Neural progenitor cell (in vitro differentiated cells): ENCODE results near the gene TAS1R1. TPM values are rescaled to one million over a fixed set of nuclear protein-coding genes. Genes with fewer than 3 reads are reported as not detected.
A peak's percentile ranks its signal among the peaks of the same experiment; 100 is the strongest.

Experiments
- DNase-seq: peaks from one replicate; pipeline ENCODE4 v3.0.0-alpha.2; 2016; ENCODE audit warnings: low spot score
- H2AFZ ChIP-seq: fragments of 200-600 bp; sonication (generic); replicated peaks from 2 replicates; pipeline ENCODE4 v1.6.1; 2016; ENCODE audit warnings: antibody characterized with exemption
- H3F3A ChIP-seq: fragments of 200-600 bp; sonication (generic); 2 replicates; pipeline ENCODE4 v1.6.1; 2016; ENCODE audit warnings: antibody characterized with exemption, low read depth
- H3K27ac ChIP-seq: fragments of 200-600 bp; sonication (generic); 2 replicates; pipeline ENCODE4 v1.5.1; 2016; ENCODE audit warnings: mild to moderate bottlenecking
- H3K27me3 ChIP-seq: fragments of 200-600 bp; sonication (generic); 2 replicates; pipeline ENCODE4 v1.6.1; 2016; ENCODE audit warnings: mild to moderate bottlenecking, moderate library complexity
- H3K36me3 ChIP-seq: fragments of 200-600 bp; sonication (generic); 2 replicates; pipeline ENCODE4 v1.5.1; 2016
- H3K4me1 ChIP-seq: fragments of 200-600 bp; sonication (generic); 2 replicates; pipeline ENCODE4 v1.6.1; 2016; ENCODE audit warnings: mixed run types
- H3K4me2 ChIP-seq: fragments of 200-600 bp; sonication (generic); 2 replicates; pipeline ENCODE4 v1.6.1; 2016
- H3K4me3 ChIP-seq: fragments of 200-600 bp; sonication (generic); 2 replicates; pipeline ENCODE4 v1.5.1; 2016
- H3K79me2 ChIP-seq: fragments of 200-600 bp; sonication (generic); 2 replicates; pipeline ENCODE4 v1.6.1; 2016; ENCODE audit warnings: low read depth
- H3K9ac ChIP-seq: fragments of 200-600 bp; sonication (generic); 2 replicates; pipeline ENCODE4 v1.6.1; 2016
- H3K9me3 ChIP-seq: fragments of 200-600 bp; sonication (generic); 2 replicates; pipeline ENCODE4 v1.5.1; 2016; ENCODE audit warnings: low read depth
- H4K20me1 ChIP-seq: fragments of 200-600 bp; sonication (generic); 2 replicates; pipeline ENCODE4 v1.6.1; 2016; ENCODE audit warnings: low read depth
- H3K27ac Mint-ChIP-seq: 3 replicates; pipeline ENCODE4 v1.8.0; 2021; ENCODE audit warnings: mixed read lengths
- H3K27me3 Mint-ChIP-seq: 2 replicates; pipeline ENCODE4 v1.8.0; 2022; ENCODE audit warnings: low read depth, mild to moderate bottlenecking, inconsistent platforms, moderate library complexity, mixed read lengths; ENCODE audit not compliant: insufficient read depth
- H3K36me3 Mint-ChIP-seq: 3 replicates; pipeline ENCODE4 v1.8.0; 2021; ENCODE audit warnings: mixed read lengths
- H3K4me1 Mint-ChIP-seq: 3 replicates; pipeline ENCODE4 v1.8.0; 2021; ENCODE audit warnings: mixed read lengths
- H3K4me3 Mint-ChIP-seq: 3 replicates; pipeline ENCODE4 v1.8.0; 2021; ENCODE audit warnings: mild to moderate bottlenecking, moderate library complexity, mixed read lengths
- H3K9me3 Mint-ChIP-seq: 3 replicates; pipeline ENCODE4 v1.8.0; 2020; ENCODE audit warnings: mixed read lengths
- EZH2 ChIP-seq: fragments of 200-600 bp; sonication (generic); IDR thresholded peaks from 2 replicates; pipeline ENCODE4 v1.6.1; 2017; ENCODE audit warnings: antibody characterized with exemption, mild to moderate bottlenecking, moderate library complexity
- EZH2phosphoT487 ChIP-seq: fragments of 200-600 bp; sonication (generic); IDR thresholded peaks from 2 replicates; pipeline ENCODE4 v1.6.1; 2017; ENCODE audit warnings: antibody characterized with exemption
- total RNA-seq: library from RNA; depleted of rRNA; stranded (reverse); fragments of >200 nt; gene quantifications from 2 replicates; pipeline ENCODE4 v1.2.3, GENCODE V29; 2015; ENCODE audit warnings: low replicate concordance
- TF ChIP-seq, protein P1 (sequence below): fragments of 200-600 bp; sonication (generic); IDR thresholded peaks from 2 replicates; pipeline ENCODE4 v1.5.1; 2017; ENCODE audit warnings: antibody characterized with exemption, mild to moderate bottlenecking

Gene TAS1R1
- total RNA-seq, 1 donor from 2014 or later: not detected

DNA sequence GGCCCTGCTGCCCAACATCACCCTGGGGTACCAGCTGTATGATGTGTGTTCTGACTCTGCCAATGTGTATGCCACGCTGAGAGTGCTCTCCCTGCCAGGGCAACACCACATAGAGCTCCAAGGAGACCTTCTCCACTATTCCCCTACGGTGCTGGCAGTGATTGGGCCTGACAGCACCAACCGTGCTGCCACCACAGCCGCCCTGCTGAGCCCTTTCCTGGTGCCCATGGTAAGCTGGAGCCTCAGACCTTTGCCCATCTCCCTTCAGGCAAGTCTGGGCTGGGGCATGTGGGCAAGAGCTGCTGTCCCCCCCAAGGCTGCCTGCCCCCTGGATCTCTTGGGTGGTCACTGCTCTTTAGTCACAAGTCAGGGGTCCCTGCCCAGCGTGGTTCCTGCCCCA is 15.9 kb downstream of the TAS1R1 start:
- Histone ChIP-seq H3K27me3 (peaks cover 3% of the 10 kb centered on the region), H3K36me3 (no peaks in the 10 kb centered on the region), H3K9me3 (no peaks in the 10 kb centered on the region), H2AFZ (no peak overlapping the region), H3K79me2 (no peaks in the 10 kb centered on the region), H4K20me1 (no peaks in the 10 kb centered on the region), H3K27ac (no peak overlapping the region), H3K4me2 (no peak overlapping the region), H3K4me3 (no peak overlapping the region), H3F3A (no peaks in the 10 kb centered on the region), H3K4me1 (peaks cover 9% of the 10 kb centered on the region), H3K9ac (no peak overlapping the region)
- no peak for TF ChIP-seq EZH2phosphoT487
- no peak for TF ChIP-seq EZH2
- TF ChIP-seq, protein P1, sequence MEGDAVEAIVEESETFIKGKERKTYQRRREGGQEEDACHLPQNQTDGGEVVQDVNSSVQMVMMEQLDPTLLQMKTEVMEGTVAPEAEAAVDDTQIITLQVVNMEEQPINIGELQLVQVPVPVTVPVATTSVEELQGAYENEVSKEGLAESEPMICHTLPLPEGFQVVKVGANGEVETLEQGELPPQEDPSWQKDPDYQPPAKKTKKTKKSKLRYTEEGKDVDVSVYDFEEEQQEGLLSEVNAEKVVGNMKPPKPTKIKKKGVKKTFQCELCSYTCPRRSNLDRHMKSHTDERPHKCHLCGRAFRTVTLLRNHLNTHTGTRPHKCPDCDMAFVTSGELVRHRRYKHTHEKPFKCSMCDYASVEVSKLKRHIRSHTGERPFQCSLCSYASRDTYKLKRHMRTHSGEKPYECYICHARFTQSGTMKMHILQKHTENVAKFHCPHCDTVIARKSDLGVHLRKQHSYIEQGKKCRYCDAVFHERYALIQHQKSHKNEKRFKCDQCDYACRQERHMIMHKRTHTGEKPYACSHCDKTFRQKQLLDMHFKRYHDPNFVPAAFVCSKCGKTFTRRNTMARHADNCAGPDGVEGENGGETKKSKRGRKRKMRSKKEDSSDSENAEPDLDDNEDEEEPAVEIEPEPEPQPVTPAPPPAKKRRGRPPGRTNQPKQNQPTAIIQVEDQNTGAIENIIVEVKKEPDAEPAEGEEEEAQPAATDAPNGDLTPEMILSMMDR: no peak
- Mint-ChIP-seq H3K27ac (no peak overlapping the region), H3K4me1 (peaks cover 4% of the 10 kb centered on the region), H3K27me3 (peaks cover 17% of the 10 kb centered on the region), H3K9me3 (no peaks in the 10 kb centered on the region), H3K4me3 (no peak overlapping the region), H3K36me3 (no peaks in the 10 kb centered on the region)
- no peak for DNase-seq

DNA sequence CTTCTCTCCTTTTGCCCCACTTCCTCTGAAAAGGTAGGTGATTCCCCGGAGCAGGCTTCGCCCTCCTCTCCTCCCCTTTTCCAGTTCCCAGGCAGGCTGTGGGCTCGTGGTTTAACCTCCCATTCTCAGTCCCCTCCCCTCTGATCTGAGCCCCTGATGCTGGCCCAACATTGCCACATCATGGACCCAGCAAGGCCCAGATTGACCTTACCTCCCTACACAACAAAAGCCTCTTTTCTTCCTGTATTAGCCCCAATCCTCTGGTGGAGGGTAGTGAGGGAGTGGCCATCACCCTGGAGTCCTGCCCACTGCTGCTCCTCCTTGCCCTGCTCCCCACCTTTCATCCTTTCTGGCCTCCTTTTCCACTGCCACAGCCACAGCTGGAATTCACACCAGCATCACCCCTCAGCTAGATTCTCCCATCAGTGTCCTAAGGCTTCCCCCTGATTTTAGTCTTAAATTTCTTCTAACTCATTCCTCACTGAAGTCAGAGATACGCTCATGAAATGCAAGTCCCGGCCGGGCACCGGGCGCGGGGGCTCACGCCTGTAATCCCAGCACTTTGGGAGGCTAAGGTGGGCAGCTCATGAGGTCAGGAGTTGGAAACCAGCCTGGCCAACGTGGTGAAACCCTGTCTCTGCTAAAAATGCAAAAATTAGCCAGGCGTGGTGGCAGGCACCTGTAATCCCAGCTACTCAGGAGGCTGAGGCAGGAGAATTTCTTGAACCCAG is 17.7 kb downstream of the TAS1R1 start:
- Mint-ChIP-seq H3K4me3 (peak overlapping the region; percentile 10), H3K27me3 (peaks cover 17% of the 10 kb centered on the region), H3K36me3 (no peaks in the 10 kb centered on the region), H3K9me3 (no peaks in the 10 kb centered on the region), H3K27ac (no peak overlapping the region), H3K4me1 (peaks cover 4% of the 10 kb centered on the region)
- Histone ChIP-seq H3K4me1 (peaks cover 9% of the 10 kb centered on the region), H4K20me1 (no peaks in the 10 kb centered on the region), H3K9ac (no peak overlapping the region), H3F3A (no peaks in the 10 kb centered on the region), H3K4me3 (no peak overlapping the region), H3K9me3 (no peaks in the 10 kb centered on the region), H3K4me2 (no peak overlapping the region), H3K79me2 (no peaks in the 10 kb centered on the region), H2AFZ (peak overlapping the region; percentile 42), H3K27me3 (no peaks in the 10 kb centered on the region), H3K36me3 (no peaks in the 10 kb centered on the region), H3K27ac (no peak overlapping the region)
- TF ChIP-seq, protein P1: no peak
- no peak for TF ChIP-seq EZH2
- no peak for TF ChIP-seq EZH2phosphoT487
- DNase-seq: no peak

DNA sequence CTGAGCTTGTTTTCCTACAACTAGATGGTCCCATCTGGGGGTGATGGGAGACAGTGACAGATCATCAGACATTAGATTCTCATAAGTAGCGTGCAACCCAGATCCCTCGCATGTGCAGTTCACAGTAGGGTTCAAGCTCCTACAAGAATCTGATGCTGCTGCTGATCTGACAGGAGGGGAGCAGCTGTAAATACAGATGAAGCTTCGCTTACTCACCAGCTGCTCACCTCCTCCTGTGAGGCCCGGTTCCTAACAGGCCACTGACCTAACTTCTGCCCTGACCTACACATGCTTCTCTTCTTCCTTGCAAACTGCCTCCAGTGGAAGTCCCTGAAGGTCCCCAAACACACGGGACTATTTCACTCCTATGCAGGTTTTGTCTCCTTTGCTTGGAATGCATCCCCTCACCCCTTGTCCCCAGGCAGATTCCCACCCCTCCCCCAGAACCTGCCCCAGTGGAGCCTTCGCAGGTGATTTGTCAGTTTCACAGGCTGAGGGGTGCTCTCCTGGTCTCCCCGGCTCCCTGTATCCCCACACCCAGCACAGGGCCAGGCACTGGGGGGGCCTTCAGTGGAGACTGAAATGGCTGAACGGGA is 19.0 kb downstream of the TAS1R1 start:
- Histone ChIP-seq H3K4me1 (peaks cover 10% of the 10 kb centered on the region), H2AFZ (no peak overlapping the region), H3K27ac (no peak overlapping the region), H4K20me1 (no peaks in the 10 kb centered on the region), H3K4me3 (no peak overlapping the region), H3K9me3 (no peaks in the 10 kb centered on the region), H3K9ac (no peak overlapping the region), H3K4me2 (no peak overlapping the region), H3K79me2 (no peaks in the 10 kb centered on the region), H3K27me3 (no peaks in the 10 kb centered on the region), H3F3A (peaks cover 3% of the 10 kb centered on the region), H3K36me3 (no peaks in the 10 kb centered on the region)
- H3K4me1 Mint-ChIP-seq: peaks cover 10% of the 10 kb centered on the region
- no peak overlapping the region for H3K4me3 Mint-ChIP-seq
- no peak for TF ChIP-seq EZH2
- TF ChIP-seq, protein P1: no peak
- TF ChIP-seq EZH2phosphoT487: no peak
- no peaks in the 10 kb centered on the region for H3K9me3 Mint-ChIP-seq
- H3K36me3 Mint-ChIP-seq: no peaks in the 10 kb centered on the region
- no peak for DNase-seq
- H3K27ac Mint-ChIP-seq: no peak overlapping the region
- H3K27me3 Mint-ChIP-seq: peaks cover 13% of the 10 kb centered on the region
